ENCODE data around the gene SEC23B.
"Not testable (repeated sequence)": the region's sequence is repeated elsewhere in the genome, so short reads cannot be mapped to it uniquely, and the experiment has no call there.

SEC23B gene

DNA sequence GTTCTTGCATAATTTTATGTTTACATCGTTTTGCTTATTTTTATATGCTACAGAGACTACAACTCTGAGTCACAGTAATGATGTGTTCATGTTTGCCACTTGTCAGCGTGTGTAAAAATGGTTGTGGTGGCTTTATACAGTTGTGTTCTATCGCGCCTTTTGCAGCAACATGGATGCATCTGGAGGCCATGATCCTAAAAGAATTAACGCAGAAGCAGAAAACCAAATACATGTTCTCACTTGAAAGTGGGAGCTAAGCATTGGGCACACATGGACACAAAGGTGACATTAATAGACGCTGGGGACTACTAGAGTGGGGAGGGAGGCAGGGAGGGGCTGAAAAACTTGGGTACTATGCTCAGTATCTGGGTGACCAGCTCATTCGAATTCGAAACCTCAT lies 996 bp upstream of the SEC23B start:
- DNase-seq (ENCODE audit: insufficient read length, low spot score) (no peak), FAIRE-seq (no peak)
- TF ChIP-seq, protein P1, sequence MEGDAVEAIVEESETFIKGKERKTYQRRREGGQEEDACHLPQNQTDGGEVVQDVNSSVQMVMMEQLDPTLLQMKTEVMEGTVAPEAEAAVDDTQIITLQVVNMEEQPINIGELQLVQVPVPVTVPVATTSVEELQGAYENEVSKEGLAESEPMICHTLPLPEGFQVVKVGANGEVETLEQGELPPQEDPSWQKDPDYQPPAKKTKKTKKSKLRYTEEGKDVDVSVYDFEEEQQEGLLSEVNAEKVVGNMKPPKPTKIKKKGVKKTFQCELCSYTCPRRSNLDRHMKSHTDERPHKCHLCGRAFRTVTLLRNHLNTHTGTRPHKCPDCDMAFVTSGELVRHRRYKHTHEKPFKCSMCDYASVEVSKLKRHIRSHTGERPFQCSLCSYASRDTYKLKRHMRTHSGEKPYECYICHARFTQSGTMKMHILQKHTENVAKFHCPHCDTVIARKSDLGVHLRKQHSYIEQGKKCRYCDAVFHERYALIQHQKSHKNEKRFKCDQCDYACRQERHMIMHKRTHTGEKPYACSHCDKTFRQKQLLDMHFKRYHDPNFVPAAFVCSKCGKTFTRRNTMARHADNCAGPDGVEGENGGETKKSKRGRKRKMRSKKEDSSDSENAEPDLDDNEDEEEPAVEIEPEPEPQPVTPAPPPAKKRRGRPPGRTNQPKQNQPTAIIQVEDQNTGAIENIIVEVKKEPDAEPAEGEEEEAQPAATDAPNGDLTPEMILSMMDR (IDR thresholded peaks at IDR 0.05; ENCODE audit: insufficient read depth, missing control alignments), result no peak

DNA sequence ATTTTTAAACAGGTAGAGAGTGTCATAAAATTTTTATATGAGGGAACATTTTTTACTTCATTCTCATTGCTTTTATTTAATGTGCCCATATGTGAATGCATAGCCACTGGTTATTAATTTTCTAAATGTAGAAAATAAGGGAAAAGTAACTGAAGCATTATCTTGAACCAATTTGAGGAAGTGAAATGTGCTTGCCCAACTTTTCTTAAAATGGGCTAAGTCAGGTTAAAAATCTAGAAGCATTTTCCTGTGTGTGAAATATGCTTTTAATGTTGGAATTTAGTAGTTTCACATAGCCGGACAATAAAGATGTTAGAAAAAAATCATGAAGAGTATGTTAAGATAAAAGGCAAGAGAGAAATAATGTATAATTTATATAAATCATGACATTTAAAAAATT lies 3.8 kb downstream of the SEC23B start:
- FAIRE-seq (no peak), DNase-seq (ENCODE audit: insufficient read length, low spot score) (no peak)
- TF ChIP-seq, protein P1 (IDR thresholded peaks at IDR 0.05; ENCODE audit: insufficient read depth, missing control alignments), result no peak

DNA sequence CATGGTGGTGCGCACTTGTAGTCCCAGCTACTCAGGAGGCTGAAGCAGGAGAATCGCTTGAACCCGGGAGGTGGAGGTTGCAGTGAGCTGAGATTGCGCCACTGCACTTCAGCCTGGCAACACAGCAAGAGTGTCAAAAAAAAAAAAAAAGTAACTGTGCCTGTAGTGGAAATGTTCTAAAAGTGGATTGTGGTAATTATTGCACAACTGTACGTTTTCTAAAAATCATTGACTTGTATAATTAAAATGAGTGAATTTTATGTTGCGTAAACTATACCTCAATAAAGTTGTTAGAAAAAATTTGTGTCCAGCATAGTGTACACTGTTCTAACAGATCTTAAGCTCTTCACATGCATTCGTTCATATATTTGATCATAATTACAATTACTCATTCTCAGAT lies 5.5 kb downstream of the SEC23B start:
- no peak for FAIRE-seq
- TF ChIP-seq, protein P1 (IDR thresholded peaks at IDR 0.05; ENCODE audit: insufficient read depth, missing control alignments), result no peak
- DNase-seq (ENCODE audit: insufficient read length, low spot score), result no peak

DNA sequence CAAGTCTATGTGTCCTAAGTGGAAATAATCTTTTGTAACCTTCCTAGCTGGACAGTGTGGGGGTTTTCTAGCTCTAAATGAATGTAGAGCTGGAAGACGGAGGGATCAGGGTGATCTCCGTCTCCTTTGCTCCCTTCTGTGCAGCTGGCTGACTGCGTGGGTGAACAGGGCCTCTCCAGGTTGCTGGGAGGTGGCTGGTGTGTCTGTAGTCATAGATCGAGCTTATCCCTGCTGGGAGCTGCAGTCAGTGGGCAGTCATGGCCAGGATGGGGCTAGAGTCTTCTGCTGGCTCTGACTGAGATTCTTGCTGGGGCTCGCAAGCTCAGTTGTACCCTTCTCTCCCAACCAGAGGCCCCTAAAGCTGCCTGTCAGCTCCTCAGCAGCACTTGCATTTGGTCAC lies 6.4 kb downstream of the SEC23B start:
- DNase-seq (ENCODE audit: insufficient read length, low spot score) (no peak), FAIRE-seq (no peak)
- TF ChIP-seq, protein P1 (IDR thresholded peaks at IDR 0.05; ENCODE audit: insufficient read depth, missing control alignments), result no peak

DNA sequence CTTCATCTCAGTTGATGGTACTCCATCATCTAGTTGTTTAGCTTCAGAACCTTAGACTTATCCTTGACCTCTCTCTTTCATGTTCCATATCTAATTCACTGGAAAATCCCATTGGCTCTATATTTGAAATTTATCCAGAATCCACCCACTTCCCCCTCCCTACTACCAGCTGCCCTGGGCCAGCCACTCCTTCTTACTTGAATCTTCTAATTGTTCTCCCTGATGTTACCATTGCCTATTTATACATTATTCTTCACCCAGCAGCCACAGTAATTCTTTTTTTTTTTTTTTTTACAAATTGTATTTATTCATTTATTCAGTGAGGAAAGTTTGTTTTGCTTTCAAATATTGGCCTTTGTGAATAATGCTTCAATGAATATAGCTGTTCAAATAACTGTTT lies 8.2 kb downstream of the SEC23B start:
- FAIRE-seq (no peak), DNase-seq (ENCODE audit: insufficient read length, low spot score) (no peak)
- TF ChIP-seq, protein P1 (IDR thresholded peaks at IDR 0.05; ENCODE audit: insufficient read depth, missing control alignments), result no peak

DNA sequence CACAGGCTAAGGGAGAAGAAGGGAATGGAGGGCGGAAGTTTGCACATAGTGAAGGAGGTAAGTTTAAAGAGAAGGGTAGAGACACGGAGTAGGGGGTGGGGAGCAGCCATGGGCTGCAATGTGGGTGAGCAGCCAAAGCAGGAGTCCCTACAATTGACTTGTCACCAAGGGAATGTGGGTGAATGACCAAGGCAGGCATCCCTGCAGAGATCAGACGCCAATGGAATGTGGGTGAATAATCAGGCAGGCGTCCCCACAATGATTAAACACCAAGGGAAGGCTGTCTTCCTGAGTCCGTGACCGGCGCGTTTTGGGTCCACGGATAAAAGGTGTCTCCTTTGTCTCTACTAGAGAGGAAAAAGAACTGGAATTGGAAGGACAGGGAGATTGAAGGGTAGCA lies 14.3 kb downstream of the SEC23B start:
- not testable (repeated sequence) for FAIRE-seq; DNase-seq (ENCODE audit: insufficient read length, low spot score)

DNA sequence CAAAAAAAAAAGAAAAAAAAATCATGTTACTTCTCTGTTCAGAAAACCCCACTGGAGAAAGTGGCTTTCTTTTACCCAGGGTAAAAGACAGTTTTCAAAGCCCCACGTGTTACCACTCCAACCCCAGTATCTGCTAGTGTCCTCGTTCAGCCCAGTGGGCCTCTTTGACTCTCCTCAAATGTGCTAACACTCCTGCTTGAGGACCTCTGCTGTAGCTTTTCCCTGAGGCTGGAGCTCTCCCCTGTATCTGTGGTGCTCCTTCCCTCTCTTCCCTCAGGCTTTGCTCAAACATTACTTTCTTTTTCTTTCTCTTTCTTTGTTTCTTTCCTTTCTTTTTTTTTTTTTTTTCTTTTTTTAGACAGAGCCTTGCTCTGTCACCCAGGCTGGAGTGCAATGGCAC lies 15.3 kb downstream of the SEC23B start:
- no peak for FAIRE-seq
- TF ChIP-seq, protein P1 (IDR thresholded peaks at IDR 0.05; ENCODE audit: insufficient read depth, missing control alignments), result no peak
- DNase-seq (ENCODE audit: insufficient read length, low spot score), result no peak

DNA sequence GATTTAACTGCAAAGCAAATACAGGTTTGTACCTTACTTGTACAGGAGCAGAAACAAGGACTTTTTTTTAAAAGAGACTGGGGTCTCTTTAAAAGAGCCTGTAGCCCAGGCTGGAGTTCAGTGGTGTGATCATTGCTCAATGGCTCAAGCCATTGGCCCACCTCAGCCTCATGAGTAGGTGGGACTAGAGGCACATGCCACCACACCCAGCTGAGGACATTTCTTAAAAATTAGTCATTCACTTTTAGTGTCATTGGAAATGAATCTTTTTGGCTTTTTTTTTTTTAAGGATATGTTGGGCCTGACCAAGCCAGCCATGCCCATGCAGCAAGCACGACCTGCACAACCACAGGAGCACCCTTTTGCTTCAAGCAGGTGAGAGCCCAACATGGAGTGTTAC lies 16.9 kb downstream of the SEC23B start:
- DNase-seq (ENCODE audit: insufficient read length, low spot score), result no peak
- no peak for FAIRE-seq
- TF ChIP-seq, protein P1 (IDR thresholded peaks at IDR 0.05; ENCODE audit: insufficient read depth, missing control alignments), result no peak

DNA sequence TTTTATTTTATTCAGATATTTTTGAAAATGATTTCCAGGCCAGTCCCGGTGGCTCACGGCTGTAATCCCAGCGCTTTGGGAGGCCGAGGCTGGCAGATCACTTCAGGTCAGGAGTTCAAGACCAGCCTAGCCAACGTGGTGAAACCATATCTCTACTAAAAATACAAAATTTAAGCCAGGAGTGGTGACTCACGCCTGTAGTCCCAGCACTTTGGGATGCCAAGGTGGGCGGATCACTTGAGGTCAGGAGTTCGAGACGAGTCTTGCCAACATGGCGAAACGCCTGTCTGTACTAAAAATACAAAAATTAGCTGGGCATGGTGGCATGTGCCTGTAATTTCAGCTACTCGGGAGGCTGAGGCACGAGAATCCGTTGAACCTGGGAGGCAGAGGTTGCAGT lies 19.0 kb downstream of the SEC23B start:
- not testable (repeated sequence) for FAIRE-seq; DNase-seq (ENCODE audit: insufficient read length, low spot score)
